Measurements from ENCODE around the gene RALGPS1. TPM values are rescaled to one million over a fixed set of nuclear protein-coding genes. Genes with fewer than 3 reads are reported as not detected.

RALGPS1 gene
- total RNA-seq, 1 experiment from 2014 or later = 0.42 TPM

- DNase-seq (ENCODE audit: low read depth) = no peak
Observed at GRCh38 chr9:127182901-127183746, 268.5 kb downstream of the RALGPS1 start.

- no peak for DNase-seq (ENCODE audit: low read depth)
Observed at GRCh38 chr9:127183814-127184582, 269.4 kb downstream of the RALGPS1 start.

GRCh38 chr9:127184641-127185040 is 270.1 kb downstream of the RALGPS1 start:
- no peak for DNase-seq (ENCODE audit: low read depth)

- no peak for DNase-seq (ENCODE audit: low read depth)
Observed at GRCh38 chr9:127185181-127185580, 270.6 kb downstream of the RALGPS1 start.

GRCh38 chr9:127185931-127186781 is 271.6 kb downstream of the RALGPS1 start:
- no peak for DNase-seq (ENCODE audit: low read depth)

GRCh38 chr9:127186806-127187205 is 272.2 kb downstream of the RALGPS1 start:
- no peak for DNase-seq (ENCODE audit: low read depth)

- peak; percentile 89 for DNase-seq (ENCODE audit: low read depth)
Observed at GRCh38 chr9:127187231-127187956, 272.8 kb downstream of the RALGPS1 start.

- DNase-seq (ENCODE audit: low read depth) = no peak
Observed at GRCh38 chr9:127188396-127188795, 273.8 kb downstream of the RALGPS1 start.

GRCh38 chr9:127189628-127190027 is 275.0 kb downstream of the RALGPS1 start:
- no peak for DNase-seq (ENCODE audit: low read depth)

- no peak for DNase-seq (ENCODE audit: low read depth)
Observed at GRCh38 chr9:127192744-127193143, 278.2 kb downstream of the RALGPS1 start.

- no peak for DNase-seq (ENCODE audit: low read depth)
Observed at GRCh38 chr9:127193483-127193882, 278.9 kb downstream of the RALGPS1 start.

GRCh38 chr9:127194881-127195713 is 280.5 kb downstream of the RALGPS1 start:
- peak; percentile 85 for DNase-seq (ENCODE audit: low read depth)

- DNase-seq (ENCODE audit: low read depth) = no peak
Observed at GRCh38 chr9:127195976-127196825, 281.6 kb downstream of the RALGPS1 start.

- DNase-seq (ENCODE audit: low read depth) = no peak
Observed at GRCh38 chr9:127196826-127197145, 282.2 kb downstream of the RALGPS1 start.

GRCh38 chr9:127197186-127197860 is 282.7 kb downstream of the RALGPS1 start:
- DNase-seq (ENCODE audit: low read depth) = no peak

GRCh38 chr9:127197861-127198430 is 283.4 kb downstream of the RALGPS1 start:
- no peak for DNase-seq (ENCODE audit: low read depth)

- DNase-seq (ENCODE audit: low read depth) = no peak
Observed at GRCh38 chr9:127198587-127198986, 284.0 kb downstream of the RALGPS1 start.
